AG08395 (cell line): Measurements from ENCODE around the gene MYLK4.

ENCODE experiments used
- DNase-seq: peaks from one replicate; pipeline ENCODE4 v3.0.0; 2012; ENCODE audit warnings: mixed read lengths, low spot score

The MYLK4 gene

DNA sequence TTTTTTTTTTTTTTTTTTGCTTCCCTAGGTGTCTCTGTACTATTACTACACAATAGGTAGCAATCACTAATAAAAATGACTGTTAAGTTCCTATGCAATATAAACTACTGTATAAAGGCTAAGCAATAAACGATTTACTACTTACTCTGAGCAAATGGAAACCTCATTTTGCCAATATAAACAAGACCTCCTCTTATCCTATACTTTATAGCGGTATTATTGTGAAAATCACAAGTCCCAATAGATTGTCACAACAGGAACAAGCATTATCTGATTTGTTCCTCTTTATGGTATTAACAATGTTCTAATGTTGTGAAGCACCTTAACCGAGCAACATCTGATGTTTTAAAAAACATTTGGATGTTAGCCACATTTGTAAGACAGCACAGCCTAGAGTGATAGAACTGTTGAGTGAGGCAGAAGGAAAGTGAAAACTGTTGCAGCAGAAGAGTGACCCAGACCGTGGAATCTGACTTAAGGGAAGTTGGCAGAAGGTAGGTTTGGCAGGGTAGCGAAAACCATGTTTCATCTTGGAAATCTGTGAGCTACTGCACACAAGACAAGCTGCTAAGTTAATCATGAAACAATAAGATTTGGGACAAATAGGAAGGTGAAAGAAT, 94.2 kb downstream of the MYLK4 start:
- no peak for DNase-seq

DNA sequence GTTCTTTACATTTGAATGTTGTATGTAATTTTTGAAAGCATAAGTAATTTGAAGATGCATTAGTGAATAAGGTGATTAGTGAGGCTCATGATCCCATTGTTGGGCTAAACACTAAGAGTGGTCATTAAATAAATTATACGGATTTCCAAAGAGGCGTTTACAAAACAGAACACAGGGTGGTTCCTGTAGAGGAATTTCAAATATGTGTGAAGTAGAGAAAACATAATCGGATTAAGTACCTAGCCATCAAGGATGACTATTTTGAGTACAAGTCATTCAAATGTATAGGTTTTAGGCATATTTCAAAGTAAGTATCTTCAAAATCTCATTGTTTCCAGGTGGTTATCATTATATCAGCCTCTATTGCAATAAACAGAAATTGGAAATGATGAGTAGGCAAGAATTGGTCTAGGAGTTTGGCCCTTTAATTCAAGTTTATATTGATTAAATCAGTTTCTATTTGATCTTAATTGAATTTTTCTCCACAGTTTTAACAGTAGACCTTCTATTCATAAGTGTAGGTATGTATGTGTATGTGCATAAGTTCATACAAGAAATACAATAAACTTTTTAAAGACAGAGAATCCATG, 94.8 kb downstream of the MYLK4 start:
- no peak for DNase-seq

GRCh38 chr6:2653369-2654032, 97.2 kb downstream of the MYLK4 start:
- no peak for DNase-seq

DNA sequence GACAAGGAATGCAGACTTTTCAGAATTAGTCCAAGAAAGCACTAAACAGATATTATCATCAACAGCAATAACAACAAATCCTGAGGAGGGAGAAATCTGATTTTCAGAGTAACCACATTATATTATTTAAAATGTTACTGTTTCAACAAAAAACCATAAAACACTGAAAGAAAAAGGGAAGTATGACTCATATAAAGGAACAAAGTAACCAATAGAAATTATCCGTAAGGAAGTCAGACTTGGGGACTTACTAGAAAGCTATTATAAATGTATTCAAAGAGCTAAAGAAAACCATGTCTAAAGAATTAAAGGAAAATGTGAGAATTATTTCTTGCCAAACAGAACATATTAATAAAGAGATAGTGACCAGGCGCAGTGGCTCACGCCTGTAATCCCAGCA, 98.1 kb downstream of the MYLK4 start:
- no peak for DNase-seq

DNA sequence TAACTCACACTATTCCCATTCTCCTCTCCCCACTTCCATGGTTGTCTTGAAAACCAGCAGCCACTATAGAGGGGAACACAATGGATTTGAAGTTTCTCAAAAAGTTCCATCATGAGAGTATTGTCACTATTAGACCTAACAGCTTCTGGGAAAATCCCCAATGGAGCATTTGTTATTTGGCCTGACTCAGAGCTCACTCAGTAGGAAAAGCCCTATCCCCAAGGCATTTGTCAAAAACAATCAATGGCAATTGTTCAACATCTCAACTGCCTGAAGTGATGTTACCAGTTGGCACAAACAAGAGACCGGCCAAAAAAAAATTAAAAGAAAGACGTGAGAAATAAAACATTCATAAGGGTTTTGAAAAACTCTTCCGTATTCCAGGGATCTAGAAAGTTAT, 98.8 kb downstream of the MYLK4 start:
- no peak for DNase-seq

- no peak for DNase-seq
These were observed 99.2 kb downstream of the MYLK4 start for GRCh38 chr6:2651536-2651935.

- DNase-seq, result no peak
These were observed 104.4 kb downstream of the MYLK4 start for GRCh38 chr6:2646346-2646745.

DNA sequence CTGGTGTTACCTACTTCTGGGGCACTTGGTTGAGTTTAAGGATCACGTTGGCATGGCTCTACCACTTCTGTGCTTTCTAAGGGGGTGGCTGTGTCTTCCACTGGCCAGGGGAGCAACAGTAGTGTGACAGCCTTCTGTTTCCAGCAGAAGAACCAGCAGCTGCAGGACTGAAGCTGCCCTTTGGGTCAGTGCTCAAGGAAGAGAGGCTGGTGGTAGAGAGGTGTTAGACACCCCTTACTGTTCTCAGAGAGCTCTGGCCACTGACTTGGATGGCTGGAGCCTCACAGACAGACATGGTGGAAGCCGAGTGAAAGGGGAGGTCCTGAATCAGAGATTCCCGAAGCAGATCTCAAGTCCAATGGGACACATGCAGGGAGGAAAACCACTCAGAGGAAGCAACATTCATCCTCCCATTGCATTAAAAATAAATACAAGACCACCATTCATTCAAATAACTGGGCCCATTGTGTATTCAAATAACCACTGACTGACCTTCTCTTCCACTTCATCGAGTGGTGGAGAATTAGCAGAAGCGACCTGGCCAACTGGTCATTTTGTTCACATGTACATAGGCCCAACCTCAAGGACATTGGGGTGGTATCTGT, 106.7 kb downstream of the MYLK4 start:
- no peak for DNase-seq

- no peak for DNase-seq
These were observed 107.6 kb downstream of the MYLK4 start for GRCh38 chr6:2643130-2643529.

- DNase-seq, result no peak
These were observed 109.5 kb downstream of the MYLK4 start for GRCh38 chr6:2641044-2641725.

DNA sequence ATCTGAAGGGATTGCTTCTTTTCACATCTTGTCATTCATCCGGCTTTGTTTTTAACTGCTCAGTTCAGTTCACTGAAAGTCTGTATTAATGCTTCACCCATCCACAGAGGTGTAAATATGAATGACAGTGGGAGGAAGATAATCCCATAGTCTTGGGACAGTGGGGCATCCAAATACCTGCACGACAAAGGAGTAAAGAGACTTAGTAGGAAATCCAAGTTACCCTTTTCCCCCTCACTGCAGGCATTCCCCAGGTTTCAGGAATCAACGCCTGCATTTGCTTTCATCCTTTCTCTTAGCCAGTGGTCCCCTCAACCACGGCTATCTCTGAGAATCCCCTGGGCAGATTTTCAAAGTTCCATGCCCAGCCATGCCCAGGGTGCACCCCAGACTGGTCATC, 110.2 kb downstream of the MYLK4 start:
- no peak for DNase-seq

DNA sequence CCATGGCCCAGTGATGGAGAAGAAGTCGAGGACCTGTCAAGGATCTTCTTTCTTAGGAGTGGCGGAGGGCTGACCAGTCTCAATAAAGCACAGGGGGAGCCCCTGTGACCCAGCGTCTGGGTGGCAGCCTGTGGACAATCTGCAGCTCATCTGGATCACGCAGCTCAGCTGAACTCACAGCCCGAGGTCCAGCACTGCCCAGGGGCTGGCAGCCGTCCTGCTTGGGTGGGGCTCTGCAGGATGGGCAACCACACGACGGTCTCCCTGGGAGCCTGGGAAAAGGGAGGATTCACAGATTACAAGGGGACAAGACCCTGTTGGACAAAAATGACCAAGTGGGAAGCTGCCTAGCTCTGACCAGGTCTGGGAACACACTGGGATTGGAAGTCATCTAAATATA, 110.8 kb downstream of the MYLK4 start:
- no peak for DNase-seq

DNA sequence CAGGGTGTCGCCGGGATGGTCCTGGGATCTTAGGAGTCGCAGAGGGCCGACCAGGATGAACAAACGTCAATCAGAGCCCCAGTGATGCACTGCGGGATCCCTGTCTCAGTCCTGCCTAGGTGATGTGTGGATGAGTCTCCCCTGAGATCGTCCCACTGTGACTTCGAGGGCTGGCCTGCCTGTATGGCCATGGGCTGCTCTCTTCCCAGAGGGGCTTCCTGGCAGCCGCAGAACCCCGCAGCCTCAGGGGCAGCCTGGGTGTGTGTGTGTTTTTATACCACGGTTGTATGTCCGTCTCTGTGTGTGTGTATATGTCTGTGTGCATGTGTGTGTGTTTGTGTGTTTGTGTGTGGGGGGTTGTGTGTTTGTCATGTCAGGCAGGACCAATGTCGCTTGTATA, 111.6 kb downstream of the MYLK4 start:
- no peak for DNase-seq

DNA sequence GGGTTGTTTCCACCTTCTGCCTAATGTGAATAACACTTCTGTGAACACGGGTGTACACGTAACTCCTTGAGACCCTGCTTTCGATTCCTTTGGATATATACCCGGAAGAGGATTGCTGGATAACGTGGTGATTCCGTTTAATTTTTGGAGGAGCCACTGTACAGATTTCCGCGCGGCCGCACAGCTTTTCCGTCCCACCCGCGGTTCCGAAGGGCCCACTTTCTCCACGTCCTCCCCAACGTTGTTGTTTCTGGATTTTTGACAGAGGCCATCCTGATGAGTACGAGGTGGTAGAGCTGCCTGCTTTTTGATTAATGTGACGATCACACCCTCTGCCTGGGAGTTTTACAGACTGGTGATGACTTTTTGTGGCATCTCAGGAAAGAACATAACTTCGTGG, 114.0 kb downstream of the MYLK4 start:
- DNase-seq, result no peak

DNA sequence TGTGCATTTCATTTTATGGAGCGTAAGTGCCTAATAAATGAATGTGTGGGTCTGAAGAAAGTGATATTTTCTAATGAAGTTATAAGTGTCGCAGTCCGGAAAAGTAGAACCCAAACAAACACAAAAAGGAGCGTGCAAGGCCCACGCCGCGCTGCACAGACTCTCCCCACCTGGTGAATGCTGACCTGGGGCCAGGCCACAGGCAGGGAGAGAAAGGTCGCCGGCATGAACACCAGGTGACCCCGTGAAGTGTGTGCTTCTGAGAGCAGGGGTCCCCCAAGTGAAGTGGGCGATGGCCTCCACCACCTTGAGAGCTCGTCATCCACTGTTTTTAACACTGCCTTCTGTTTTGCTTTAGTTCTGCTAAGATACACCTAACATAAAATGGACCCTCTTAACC, 114.8 kb downstream of the MYLK4 start:
- DNase-seq, result no peak

GRCh38 chr6:2634139-2634964, 116.4 kb downstream of the MYLK4 start:
- DNase-seq, result peak; percentile 81

GRCh38 chr6:2633736-2634135, 117.0 kb downstream of the MYLK4 start:
- DNase-seq, result no peak

DNA sequence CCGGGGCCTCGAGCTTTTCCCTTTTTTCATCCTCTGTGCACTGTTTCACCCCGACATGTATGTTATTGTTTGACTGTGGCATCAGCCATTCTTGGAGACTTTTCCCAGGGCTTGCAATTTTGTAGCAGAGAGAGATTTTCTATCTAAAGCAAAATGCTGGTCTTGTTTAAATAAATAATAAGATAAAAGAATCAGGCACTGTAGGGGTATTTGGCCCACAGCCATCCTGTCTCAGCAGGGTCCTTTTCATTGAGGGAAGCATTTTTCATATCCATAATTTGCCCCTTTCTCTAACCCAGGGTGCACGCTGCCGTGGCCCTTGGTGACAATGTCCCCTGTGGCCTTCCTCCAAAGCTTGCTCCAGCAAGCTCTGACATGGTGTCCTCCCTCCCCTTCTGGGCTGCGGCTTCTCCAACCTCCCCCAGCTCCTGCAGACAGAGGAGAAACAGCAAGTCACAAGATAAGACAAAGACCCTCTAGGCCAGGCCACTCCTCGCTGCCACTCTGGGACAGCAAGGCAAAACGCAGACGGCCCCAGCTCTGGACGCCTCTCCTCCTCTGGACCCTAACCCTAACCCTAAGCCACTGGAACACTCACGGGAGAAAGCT, 117.6 kb downstream of the MYLK4 start:
- DNase-seq, result no peak

- no peak for DNase-seq
These were observed 118.4 kb downstream of the MYLK4 start for GRCh38 chr6:2632368-2632767.

DNA sequence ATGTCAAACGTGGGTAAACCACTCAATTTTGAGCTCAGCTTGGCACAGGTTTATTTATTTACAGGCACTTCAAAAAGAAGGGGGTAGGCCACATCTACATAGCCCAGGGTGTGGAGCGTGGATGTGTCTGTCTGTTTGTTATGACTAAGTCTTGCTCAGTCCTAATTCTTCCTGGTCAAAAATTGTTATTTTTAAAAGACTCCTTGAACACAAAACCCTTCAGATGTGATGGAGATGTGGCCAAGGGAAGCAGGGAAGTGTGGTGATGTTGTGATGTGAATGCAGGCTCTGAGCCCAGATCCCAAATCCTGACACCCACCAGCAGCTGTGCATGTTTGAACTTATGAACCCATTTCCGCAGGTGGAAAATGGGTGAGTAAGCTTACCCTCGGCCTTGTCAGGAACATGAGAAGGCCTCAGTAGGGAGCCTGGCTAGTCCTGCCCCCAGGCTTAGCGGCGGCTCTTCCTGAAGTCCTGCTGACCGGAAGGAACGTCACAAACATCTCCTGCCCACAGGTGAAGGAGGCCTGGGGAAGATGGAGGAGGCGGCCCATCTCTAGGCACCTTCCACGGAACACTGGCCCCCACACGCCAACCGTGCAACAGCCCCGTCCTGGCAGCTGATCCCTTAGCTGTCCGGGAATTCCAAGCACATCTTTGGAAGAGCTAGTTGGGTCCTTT, 119.7 kb downstream of the MYLK4 start:
- no peak for DNase-seq

DNA sequence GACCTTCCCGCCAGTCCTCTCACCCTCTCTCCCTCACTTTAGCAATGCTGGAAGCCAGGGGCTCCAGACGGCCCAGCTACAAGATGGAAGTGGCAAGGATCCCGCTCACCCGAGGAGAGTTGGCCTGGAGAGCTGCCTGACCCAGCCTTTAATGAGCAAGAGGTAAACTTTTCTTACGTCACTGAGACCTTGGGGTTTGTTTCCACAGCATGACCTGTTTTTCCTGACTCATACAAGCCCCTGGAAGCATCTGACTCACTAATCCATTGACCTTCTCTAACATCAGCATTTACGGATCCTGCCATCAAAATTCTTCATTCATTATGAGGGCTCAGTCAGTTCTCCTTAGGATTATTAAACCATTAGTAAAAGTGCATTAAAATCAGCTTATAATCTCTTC, 120.4 kb downstream of the MYLK4 start:
- peak; percentile 62 for DNase-seq
